Activated CD4-positive, CD25-positive, alpha-beta regulatory T cell treated with anti-CD3 and anti-CD28 coated beads, Interleukin-2, amount 50 U/mL, for 72 hours (primary cell): ENCODE data around the gene STK33.

Source experiments
- DNase-seq: peaks from one replicate; pipeline ENCODE4 v3.0.0; 2021

STK33 gene

DNA sequence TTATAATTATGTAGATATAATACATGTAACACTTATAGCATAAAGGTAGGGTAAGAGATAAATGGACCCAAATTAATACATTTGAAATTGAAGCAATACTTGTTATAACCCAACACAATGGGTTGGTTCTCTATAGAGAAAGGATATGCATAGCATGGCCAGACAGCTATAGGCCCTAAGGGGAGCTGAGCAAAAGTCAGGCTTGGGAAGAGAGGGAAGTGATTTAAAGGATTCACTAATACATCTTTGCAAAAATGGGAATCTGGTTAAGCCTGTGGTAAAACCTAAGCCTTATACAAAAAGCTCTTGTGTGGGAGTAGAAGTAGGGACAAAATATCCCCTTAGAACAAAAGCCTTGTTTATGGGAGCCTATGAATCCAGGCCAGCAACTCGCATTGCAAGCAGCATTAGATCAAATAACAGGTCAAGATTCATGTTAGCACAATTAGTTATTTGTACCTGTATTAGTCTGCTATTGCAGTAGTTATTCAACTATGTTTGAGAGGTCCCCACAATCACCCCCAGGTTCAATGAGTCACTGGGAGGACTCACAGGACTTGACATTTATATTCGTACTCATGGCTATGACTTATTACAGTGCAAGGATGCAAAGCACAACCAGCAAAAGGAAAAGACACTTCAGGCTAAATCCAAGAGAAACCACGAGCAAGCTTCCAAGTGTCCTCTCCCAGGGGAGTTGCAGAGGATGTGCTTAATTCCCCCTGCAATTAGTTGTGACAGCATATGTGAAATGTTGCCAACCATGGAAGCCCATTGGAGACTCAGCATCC, 185.7 kb downstream of the STK33 start:
- DNase-seq = no peak

GRCh38 chr11:8403310-8403709, 190.7 kb downstream of the STK33 start:
- no peak for DNase-seq

GRCh38 chr11:8392886-8393285, 201.1 kb downstream of the STK33 start:
- DNase-seq = no peak

DNA sequence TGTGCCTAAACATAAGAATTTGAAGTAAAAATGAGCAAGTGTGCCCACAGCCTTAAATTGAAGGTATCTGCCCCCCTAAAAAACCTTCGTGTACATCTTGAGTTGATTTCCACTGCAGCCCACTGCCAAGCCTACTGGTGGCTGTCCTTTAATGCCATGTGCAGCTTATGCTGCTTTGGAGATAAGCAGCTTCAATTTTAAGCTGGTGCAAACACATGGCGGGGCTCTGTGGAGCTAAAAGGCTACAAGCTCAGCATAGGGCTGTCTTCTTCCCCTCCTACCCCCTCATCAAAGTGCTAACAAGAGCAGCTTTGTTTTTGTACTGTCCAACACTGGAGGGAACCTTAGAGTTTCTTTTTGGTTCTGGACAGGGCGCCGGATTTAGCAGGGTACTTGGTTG, 201.9 kb downstream of the STK33 start:
- DNase-seq = no peak

GRCh38 chr11:8390851-8391612, 203.0 kb downstream of the STK33 start:
- no peak for DNase-seq

GRCh38 chr11:8389029-8389996, 204.7 kb downstream of the STK33 start:
- DNase-seq = no peak

- DNase-seq = no peak
Observed at GRCh38 chr11:8387693-8388092, 206.3 kb downstream of the STK33 start.

- DNase-seq = no peak
Observed at GRCh38 chr11:8387141-8387540, 206.9 kb downstream of the STK33 start.

DNA sequence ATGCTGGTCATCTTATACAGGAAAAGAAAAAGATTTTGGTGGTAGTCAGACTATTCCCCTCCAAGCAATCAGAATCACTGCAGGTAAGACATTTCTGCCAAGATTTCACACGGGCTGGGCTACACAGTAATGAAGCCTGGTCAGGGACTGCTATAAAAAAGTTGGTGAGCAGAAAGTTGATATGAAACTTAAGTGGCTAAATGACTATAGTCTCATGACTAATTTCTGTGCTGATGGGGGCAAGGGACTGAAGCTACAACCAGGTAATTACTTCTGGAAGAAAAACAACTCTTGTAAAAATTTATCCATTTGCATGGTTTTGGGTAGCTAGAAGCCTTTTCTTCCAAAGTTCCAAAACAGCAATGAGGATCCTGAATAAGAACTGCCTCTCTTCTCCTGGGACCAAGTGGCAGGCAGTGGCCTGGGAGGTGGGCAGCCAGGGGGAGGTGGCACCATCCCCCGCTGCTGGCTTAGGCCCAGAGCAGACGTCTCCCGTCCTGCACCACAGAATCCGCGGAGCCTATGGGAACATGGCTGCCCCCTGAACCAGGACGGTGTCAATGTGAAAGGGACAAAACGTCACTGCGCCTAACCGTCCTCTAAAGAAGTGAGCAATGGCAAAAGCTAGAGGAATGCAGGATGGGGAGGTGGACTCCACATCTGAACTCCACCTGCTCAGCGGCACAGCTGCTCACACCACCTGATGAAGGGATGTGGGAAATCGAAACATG, 207.7 kb downstream of the STK33 start:
- no peak for DNase-seq

DNA sequence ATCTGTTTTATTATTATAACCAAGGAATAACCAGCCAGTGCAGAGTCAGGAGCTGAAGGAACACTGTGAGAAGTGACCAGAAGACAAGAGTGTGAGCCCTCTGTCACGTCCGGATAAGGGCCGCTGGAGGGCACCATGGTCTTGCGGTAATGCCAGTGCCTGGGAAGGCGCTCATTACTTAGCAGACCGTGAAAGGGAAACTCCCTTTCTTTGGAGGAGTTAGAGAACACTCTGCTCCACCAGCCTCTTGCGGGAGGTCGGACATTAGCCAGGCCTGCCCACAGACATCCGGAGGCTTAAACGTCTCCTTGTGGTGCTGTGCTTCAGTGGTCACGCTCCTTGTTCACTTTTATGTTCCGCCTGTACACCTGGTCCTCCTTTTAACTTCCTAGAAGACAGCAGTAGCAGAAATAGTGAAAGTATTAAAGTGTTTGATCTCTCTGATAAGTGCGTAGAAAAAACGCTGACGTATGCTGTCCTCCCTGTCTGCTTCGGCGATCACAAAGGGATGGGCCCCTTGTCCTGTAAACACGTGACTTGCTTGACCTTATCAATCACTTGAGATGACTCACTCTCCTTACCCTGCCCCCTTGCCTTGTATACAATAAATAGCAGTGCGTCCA, 209.7 kb downstream of the STK33 start:
- DNase-seq = no peak

DNA sequence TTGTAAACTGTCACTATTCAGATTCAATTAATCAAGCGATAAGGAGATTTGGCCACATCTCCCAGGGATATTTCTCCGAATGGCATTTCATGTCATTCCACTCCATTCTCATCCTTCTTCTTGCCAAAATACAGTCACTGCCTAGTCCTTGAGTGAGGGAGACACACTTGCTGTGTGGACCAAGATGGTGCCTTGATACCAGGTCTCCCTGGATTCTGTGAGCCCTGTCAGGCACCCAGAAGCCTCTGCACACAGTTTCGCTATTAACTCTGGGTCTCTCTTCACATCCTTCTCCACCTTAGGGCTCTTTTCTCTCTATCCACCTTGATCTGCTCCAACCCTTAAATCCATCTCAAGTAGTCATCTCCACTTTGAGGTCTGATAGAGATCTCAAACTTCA, 210.4 kb downstream of the STK33 start:
- no peak for DNase-seq

DNA sequence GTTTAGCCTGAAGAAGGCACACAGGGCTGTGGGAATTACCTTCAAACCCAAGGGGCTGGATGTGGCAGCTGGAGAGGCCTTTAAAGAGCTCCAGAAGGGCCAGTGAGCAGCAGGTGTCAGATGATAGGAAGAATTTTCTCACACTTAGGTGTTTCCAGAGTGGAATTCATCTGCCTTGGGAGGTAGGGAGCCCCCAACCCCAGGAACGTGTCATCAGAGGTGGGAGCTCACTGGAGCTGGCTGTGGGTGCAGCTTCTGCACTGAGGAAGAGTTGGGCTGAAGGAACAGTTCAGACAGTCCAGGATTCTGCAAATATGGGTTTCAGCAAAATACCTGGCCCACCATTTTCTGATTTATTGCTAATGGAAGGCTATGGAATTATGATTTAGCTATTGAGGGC, 210.8 kb downstream of the STK33 start:
- DNase-seq = no peak

DNA sequence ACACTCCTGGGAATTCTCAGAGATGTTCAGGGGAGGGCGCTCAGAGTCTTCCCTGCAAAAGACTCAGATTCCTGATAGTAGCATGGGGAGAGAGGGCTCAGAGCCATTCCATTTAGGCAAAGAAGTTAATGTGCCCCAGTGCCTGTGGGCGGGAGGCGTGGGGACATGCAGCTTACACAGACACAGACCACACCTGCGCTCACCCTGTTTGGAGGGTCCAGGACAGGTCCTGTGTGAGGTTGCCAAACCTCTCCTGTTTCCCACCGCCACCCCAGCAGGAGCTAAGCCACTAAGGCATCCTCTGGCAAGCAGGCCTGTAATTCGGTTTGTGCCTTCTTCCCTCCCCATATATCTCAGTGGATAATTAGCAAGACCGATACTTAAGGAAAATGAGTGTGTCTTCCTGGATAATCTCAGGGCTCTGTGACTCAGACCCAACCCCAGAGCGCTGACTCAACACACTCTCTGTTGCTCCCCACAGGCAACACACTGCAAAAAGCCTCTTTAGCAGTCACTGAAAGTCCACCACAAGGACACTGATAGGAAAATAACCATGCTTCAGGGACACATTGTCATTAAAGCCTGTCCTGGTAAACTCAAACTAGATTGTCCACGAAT, 211.5 kb downstream of the STK33 start:
- DNase-seq = no peak

DNA sequence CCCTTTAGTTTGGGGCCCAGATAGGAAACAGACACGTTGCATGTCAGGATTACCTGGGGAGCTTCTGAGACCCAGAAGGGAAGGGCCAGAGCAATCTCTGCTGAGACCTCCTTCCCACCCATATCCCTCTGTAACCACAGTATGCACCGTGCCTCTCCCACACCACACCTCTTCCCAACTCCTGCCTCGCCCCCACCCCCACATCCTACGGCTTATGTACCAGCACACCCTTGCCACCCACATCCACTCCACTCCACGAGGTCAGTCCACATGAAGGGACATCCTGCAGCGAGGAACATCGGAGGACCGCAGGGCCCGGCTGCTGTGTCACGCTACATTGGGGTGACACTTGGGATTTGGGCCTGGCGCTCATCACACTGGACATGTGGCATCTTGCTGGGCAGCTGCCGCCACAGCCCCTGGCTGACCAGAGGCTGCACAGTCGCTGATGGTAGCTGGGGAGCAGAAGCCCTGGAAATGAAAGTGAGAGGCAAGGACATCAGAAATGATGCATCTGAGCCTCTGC, 212.1 kb downstream of the STK33 start:
- no peak for DNase-seq

GRCh38 chr11:8381343-8381742, 212.7 kb downstream of the STK33 start:
- DNase-seq = no peak

GRCh38 chr11:8375932-8376331, 218.1 kb downstream of the STK33 start:
- no peak for DNase-seq

DNA sequence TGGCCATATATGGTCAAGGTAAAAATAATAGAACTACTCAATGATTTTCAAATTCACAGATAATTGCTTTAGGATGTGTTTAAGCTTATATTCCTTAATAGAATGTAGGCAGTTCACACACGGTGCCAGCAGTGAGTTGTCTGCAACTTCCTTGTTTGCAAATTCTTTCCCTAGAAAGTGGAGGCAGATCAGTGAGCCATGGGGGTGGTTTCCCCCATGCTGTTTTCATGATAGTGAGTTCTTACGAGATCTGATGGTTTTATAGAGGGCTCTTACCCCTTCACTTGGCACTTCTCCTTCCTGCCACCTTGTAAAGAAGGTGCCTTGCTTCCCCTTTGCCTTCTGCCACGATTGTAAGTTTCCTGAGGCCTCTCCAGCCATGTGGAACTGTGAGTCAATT, 218.6 kb downstream of the STK33 start:
- no peak for DNase-seq

DNA sequence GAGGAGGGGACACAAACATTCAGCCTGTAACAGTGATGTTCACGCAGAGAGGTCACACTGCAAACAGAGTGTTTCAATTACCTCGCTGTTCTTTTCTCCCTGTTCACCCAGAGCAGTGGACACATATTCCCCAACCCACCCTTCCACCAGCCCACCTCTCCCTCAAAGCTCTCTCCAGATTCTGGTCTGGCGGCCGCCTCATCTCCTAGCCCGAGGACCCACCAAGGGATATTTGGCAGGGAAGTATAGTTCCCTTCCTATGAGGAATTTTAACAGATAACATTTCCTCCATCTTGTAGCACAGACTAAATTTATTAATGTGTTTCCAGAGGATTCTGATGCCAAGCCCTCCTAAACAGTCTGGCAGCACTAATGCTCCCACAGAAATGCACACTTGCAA, 219.3 kb downstream of the STK33 start:
- no peak for DNase-seq

GRCh38 chr11:8373519-8374432, 220.3 kb downstream of the STK33 start:
- peak; percentile 6 for DNase-seq
